B cell (primary cell): ENCODE results near the gene DAZAP1. TPM values are rescaled to one million over a fixed set of nuclear protein-coding genes. Genes with fewer than 3 reads are reported as not detected.

Experiments
- ATAC-seq: fragments of 200-7000 bp; cut with Tn5 transposase; one replicate; pipeline ENCODE4 v1.10.0; 2021; ENCODE audit warnings: low read depth, mild to moderate bottlenecking, moderate number of reproducible peaks, moderate library complexity
- CTCF ChIA-PET: fragments of 350-600 bp; sonication (Branson Sonifier 250); formaldehyde crosslinking; loops from one replicate; lab custom pipeline; 2021; ENCODE audit warnings: antibody characterized with exemption, inconsistent platforms; lab: Charles Lee
- POLR2A ChIA-PET: fragments of 350-600 bp; sonication (Branson Sonifier 250); formaldehyde crosslinking; loops from one replicate; lab custom pipeline; 2021; ENCODE audit warnings: antibody characterized with exemption; lab: Charles Lee
- DNase-seq: peaks from one replicate; pipeline ENCODE4 v3.0.0; 2013
- H2AFZ ChIP-seq: 2 replicates; pipeline ENCODE4 v1.6.1; 2012; ENCODE audit warnings: mild to moderate bottlenecking, low read depth, low read length; ENCODE audit not compliant: insufficient read depth, poor library complexity, severe bottlenecking
- H3K27ac ChIP-seq, 2 donors: 1 replicate in 1 of 2; 2 replicates in 1 of 2; pipeline ENCODE4 v1.5.1; 2012 to 2013; ENCODE audit warnings: low read length in 2 of 2, mild to moderate bottlenecking in 2 of 2, moderate library complexity in 1 of 2
- H3K27me3 ChIP-seq, 4 experiments: fragments of 200-600 bp in 1 of 4; sonication (generic) in 1 of 4; replicated peaks in 1 of 4; 1 replicate in 2 of 4; 2 replicates in 2 of 4; pipeline versions ENCODE4 v1.6.1 to v1.7.0; 2013 to 2016; ENCODE audit warnings: low read length in 3 of 4, mild to moderate bottlenecking in 2 of 4, mixed read lengths in 1 of 4, moderate library complexity in 1 of 4; ENCODE audit not compliant: insufficient read depth in 4 of 4, control insufficient read depth in 3 of 4; ENCODE audit errors: control extremely low read depth in 1 of 4
- H3K36me3 ChIP-seq, 2 experiments: replicated peaks in 1 of 2; 1 replicate in 1 of 2; 2 replicates in 1 of 2; pipeline versions ENCODE4 v1.6.1 to v1.7.1; 2013; ENCODE audit warnings: low read length in 1 of 2; ENCODE audit not compliant: insufficient read depth in 2 of 2, control insufficient read depth in 1 of 2; ENCODE audit errors: control extremely low read depth in 1 of 2, extremely low read depth in 1 of 2
- H3K4me1 ChIP-seq, 2 donors: fragments of 200-600 bp in 1 of 2; sonication (generic) in 1 of 2; 1 replicate in 1 of 2; 2 replicates in 1 of 2; pipeline versions ENCODE4 v1.5.1 to v1.6.1; 2013 to 2017; ENCODE audit warnings: low read length in 2 of 2; ENCODE audit not compliant: control insufficient read depth in 2 of 2, insufficient read depth in 2 of 2
- H3K4me2 ChIP-seq: replicated peaks from 2 replicates; pipeline ENCODE3; 2012; ENCODE audit warnings: mild to moderate bottlenecking, low read depth, low read length; ENCODE audit not compliant: poor library complexity, severe bottlenecking
- H3K4me3 ChIP-seq, 5 experiments: fragments of 200-600 bp in 1 of 5; sonication (generic) in 1 of 5; 1 replicate in 3 of 5; 2 replicates in 2 of 5; pipeline versions ENCODE4 v1.5.1 to v1.7.0; 2011 to 2016; ENCODE audit warnings: low read length in 4 of 5, mild to moderate bottlenecking in 4 of 5, low read depth in 2 of 5, control low read depth in 1 of 5, moderate library complexity in 1 of 5; ENCODE audit not compliant: insufficient read depth in 1 of 5; ENCODE audit errors: control extremely low read depth in 1 of 5, extremely low read depth in 1 of 5
- H3K79me2 ChIP-seq: fragments of 200-600 bp; sonication (generic); one replicate; pipeline ENCODE4 v1.6.0; 2016; ENCODE audit warnings: low read length; ENCODE audit not compliant: control insufficient read depth, insufficient read depth
- H3K9ac ChIP-seq: fragments of 200-600 bp; sonication (generic); 2 replicates; pipeline ENCODE4 v1.6.1; 2017; ENCODE audit warnings: mild to moderate bottlenecking, low read length, moderate library complexity
- H3K9me3 ChIP-seq, 3 donors: one replicate each; pipeline versions ENCODE4 v1.6.1 to v1.7.1; 2013; ENCODE audit warnings: low read length in 2 of 3; ENCODE audit not compliant: control insufficient read depth in 2 of 3, insufficient read depth in 1 of 3; ENCODE audit errors: control extremely low read depth in 1 of 3
- H4K20me1 ChIP-seq: 2 replicates; pipeline ENCODE4 v1.6.0; 2012; ENCODE audit warnings: mild to moderate bottlenecking, low read length; ENCODE audit not compliant: insufficient read depth, control insufficient read depth, poor library complexity, severe bottlenecking
- H3K27ac Mint-ChIP-seq: one replicate; pipeline ENCODE4 v1.8.0; 2021; ENCODE audit warnings: mixed read lengths
- H3K27me3 Mint-ChIP-seq: one replicate; pipeline ENCODE4 v1.8.0; 2021; ENCODE audit warnings: mixed read lengths
- H3K4me1 Mint-ChIP-seq: one replicate; pipeline ENCODE4 v1.8.0; 2021; ENCODE audit warnings: mixed read lengths
- H3K4me3 Mint-ChIP-seq: one replicate; pipeline ENCODE4 v1.8.0; 2021; ENCODE audit warnings: mixed read lengths
- H3K9me3 Mint-ChIP-seq: one replicate; pipeline ENCODE4 v1.8.0; 2022; ENCODE audit warnings: mixed read lengths; ENCODE audit not compliant: insufficient read depth
- EZH2 ChIP-seq: IDR thresholded peaks from 2 replicates; pipeline ENCODE4 v1.6.1; 2012; ENCODE audit warnings: borderline replicate concordance, low read depth, mild to moderate bottlenecking, moderate library complexity, low read length; ENCODE audit not compliant: insufficient read depth, poor library complexity, severe bottlenecking
- WGBS: methylation state at CpG from one replicate; pipeline ENCODE4 v1.1.5; 2013; ENCODE audit warnings: missing lambda C conversion rate; ENCODE audit not compliant: insufficient coverage; 5-methylcytosine and 5-hydroxymethylcytosine counted together
- intact Hi-C: fragments of 100-400 bp; cut with micrococcal nuclease; formaldehyde crosslinking; loops from one replicate; pipeline ENCODE4 v1.10.0; 2022
- polyA plus RNA-seq: library from polyadenylated mRNA; depleted of rRNA; stranded (reverse); fragments of >200 nt; gene quantifications from 2 replicates; pipeline ENCODE4 v1.2.3, GENCODE V29; 2012
- total RNA-seq, 2 donors: library from RNA; stranded (reverse); fragments of 120-200 nt in 1 of 2; gene quantifications; 1 replicate in 1 of 2; 2 replicates in 1 of 2; pipeline versions ENCODE4 v1.2.3 to v1.2.4, GENCODE V29; 2013 to 2022
- TF ChIP-seq, protein P1 (sequence below): fragments of 200-600 bp; IDR thresholded peaks from one replicate; pipeline ENCODE4 v1.8.0; 2022; ENCODE audit warnings: antibody characterized with exemption, mild to moderate bottlenecking

Gene DAZAP1
- total and polyA plus RNA-seq, 2 donors (not counting 1 experiment from before 2014, with no cell fraction given), result 54.8 to 125 TPM

DNA sequence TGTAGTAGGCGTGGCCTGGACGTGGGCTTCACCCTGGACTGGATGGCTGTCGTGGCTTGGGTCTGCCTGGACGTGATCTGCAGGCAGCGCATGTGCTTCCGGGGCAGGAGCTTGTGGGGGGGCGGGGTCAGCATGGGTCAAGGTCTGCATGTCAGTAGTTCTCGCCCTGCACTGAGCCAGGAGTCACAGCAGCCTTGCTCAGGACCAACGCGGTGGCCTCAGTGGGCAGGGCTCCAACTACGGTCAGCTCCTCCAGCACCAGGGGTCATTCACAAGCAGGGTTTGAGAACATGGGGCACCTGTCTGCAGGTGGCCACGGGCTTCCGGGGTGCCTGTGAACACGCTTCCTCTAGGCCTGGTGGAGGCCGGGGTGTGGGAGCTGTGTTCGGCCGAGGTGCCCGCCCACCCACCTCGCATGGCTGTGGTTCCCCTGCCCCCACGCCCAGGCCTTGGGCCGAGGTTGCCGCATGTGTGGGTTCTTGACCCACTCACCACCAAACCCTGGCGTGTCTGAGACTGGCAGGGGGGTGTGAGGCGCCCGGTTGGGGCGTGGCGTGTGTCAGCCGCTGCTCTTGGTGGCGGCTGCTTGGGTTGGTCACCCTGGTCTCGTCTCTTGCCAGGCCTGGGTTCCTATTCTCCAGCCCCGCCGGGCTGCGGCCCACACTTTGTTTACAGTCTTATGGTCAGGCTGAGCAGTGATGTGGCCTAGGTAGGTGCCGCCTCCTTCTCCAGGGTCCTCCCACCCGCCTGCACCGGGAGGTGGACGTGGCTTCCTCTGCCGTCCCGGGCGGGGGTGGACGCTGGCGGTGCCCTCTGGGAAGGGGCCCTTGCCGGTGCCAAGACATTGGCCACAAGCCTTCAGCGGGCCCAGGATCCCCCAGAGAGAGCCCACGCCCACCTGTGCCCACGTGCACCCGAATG is 26.0 kb downstream of the DAZAP1 start:
- Histone ChIP-seq H3K9ac (no peak overlapping the region), H4K20me1 (peaks cover 47% of the 10 kb centered on the region), H3K9me3 (no peaks in the 10 kb centered on the region), H3K4me2 (no peak overlapping the region), H3K27ac (no peak overlapping the region), H3K4me1 (peaks cover 0 to 5% of the 10 kb centered on the region in 2 donors), H3K79me2 (peaks cover 29% of the 10 kb centered on the region), H3K27me3 (no peaks in the 10 kb centered on the region), H3K36me3 (peaks cover 0 to 59% of the 10 kb centered on the region in 2 experiments), H2AFZ (no peak overlapping the region), H3K4me3 (no peak overlapping the region)
- no peak overlapping the region for H3K4me3 Mint-ChIP-seq
- TF ChIP-seq, protein P1, sequence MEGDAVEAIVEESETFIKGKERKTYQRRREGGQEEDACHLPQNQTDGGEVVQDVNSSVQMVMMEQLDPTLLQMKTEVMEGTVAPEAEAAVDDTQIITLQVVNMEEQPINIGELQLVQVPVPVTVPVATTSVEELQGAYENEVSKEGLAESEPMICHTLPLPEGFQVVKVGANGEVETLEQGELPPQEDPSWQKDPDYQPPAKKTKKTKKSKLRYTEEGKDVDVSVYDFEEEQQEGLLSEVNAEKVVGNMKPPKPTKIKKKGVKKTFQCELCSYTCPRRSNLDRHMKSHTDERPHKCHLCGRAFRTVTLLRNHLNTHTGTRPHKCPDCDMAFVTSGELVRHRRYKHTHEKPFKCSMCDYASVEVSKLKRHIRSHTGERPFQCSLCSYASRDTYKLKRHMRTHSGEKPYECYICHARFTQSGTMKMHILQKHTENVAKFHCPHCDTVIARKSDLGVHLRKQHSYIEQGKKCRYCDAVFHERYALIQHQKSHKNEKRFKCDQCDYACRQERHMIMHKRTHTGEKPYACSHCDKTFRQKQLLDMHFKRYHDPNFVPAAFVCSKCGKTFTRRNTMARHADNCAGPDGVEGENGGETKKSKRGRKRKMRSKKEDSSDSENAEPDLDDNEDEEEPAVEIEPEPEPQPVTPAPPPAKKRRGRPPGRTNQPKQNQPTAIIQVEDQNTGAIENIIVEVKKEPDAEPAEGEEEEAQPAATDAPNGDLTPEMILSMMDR, result no peak
- no peak for TF ChIP-seq EZH2
- DNase-seq (no peak), ATAC-seq (no peak)
- ChIA-PET POLR2A (no interaction called here), CTCF (no interaction called here)
- H3K27me3 Mint-ChIP-seq, result no peaks in the 10 kb centered on the region
- no peak overlapping the region for H3K27ac Mint-ChIP-seq
- no peaks in the 10 kb centered on the region for H3K9me3 Mint-ChIP-seq
- WGBS, result 94% methylated on average over 44 of the region's 47 CpGs
- intact Hi-C loops, result no loop called here
- H3K4me1 Mint-ChIP-seq, result peaks cover 5% of the 10 kb centered on the region

DNA sequence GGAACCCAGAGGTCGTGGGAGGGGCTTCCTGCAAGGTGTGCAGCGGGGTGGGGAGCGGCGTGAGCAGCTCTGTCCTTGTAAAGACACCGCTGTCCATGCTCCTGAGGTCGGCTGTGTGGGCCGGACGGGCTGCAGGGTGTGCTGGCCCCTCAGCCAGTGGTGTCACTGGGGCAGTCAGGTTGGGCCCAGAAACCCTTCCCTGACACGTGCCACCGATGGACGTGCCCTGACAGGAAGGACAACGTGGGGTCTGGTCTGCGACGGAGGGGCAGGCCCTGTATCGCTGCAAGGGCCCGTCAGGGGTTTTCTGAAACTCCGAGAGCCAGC is 26.6 kb downstream of the DAZAP1 start:
- ChIA-PET CTCF (interaction anchor here (1.3 kb wide), 1 partner anchor 189 kb away, joined by 3 read pairs; no protein-coding TSS in a partner anchor), POLR2A (no interaction called here)
- no peak overlapping the region for H2AFZ ChIP-seq
- H3K27ac Mint-ChIP-seq, result no peak overlapping the region
- H3K4me3 ChIP-seq, result no peak overlapping the region
- no peaks in the 10 kb centered on the region for H3K27me3 Mint-ChIP-seq
- H3K4me2 ChIP-seq, result no peak overlapping the region
- peaks cover 5% of the 10 kb centered on the region for H3K4me1 Mint-ChIP-seq
- TF ChIP-seq, protein P1, result no peak
- no peak for TF ChIP-seq EZH2
- peaks cover 52% of the 10 kb centered on the region for H4K20me1 ChIP-seq
- peaks cover 34% of the 10 kb centered on the region for H3K79me2 ChIP-seq
- 94% methylated on average over 17 of the region's 17 CpGs for WGBS
- H3K9me3 Mint-ChIP-seq, result no peaks in the 10 kb centered on the region
- H3K27me3 ChIP-seq, result no peaks in the 10 kb centered on the region
- no peaks in the 10 kb centered on the region for H3K9me3 ChIP-seq
- peaks cover 0 to 53% of the 10 kb centered on the region in 2 experiments for H3K36me3 ChIP-seq
- intact Hi-C loops, result no loop called here
- H3K9ac ChIP-seq, result no peak overlapping the region
- H3K4me3 Mint-ChIP-seq, result no peak overlapping the region
- peaks cover under 1 to 8% of the 10 kb centered on the region in 2 donors for H3K4me1 ChIP-seq
- no peak overlapping the region for H3K27ac ChIP-seq
- no peak for DNase-seq
- ATAC-seq, result no peak
